CD14-positive monocyte (primary cell): ENCODE data around the gene EVL. TPM values are rescaled to one million over a fixed set of nuclear protein-coding genes. Genes with fewer than 3 reads are reported as not detected.

ENCODE experiments used
- DNase-seq, 3 donors: peaks; one replicate each; pipeline ENCODE4 v3.0.0-alpha.2; 2011 to 2022
- H2AFZ ChIP-seq: 2 replicates; pipeline ENCODE4 v1.6.0; 2012; ENCODE audit warnings: mild to moderate bottlenecking, low read depth, low read length, inconsistent platforms; ENCODE audit not compliant: insufficient read depth, poor library complexity, severe bottlenecking
- H3K27ac ChIP-seq, 2 donors: 1 replicate in 1 of 2; 2 replicates in 1 of 2; pipeline ENCODE4 v1.5.1; 2012 to 2013; ENCODE audit warnings: low read length in 2 of 2, control low read depth in 1 of 2, inconsistent platforms in 1 of 2, low read depth in 1 of 2, mild to moderate bottlenecking in 1 of 2
- H3K27me3 ChIP-seq, 2 donors: one replicate each; pipeline versions ENCODE4 v1.6.0 to v1.6.1; 2011 to 2013; ENCODE audit warnings: low read length in 2 of 2; ENCODE audit not compliant: control insufficient read depth in 2 of 2, insufficient read depth in 2 of 2
- H3K36me3 ChIP-seq, 2 donors: replicated peaks in 1 of 2; 1 replicate in 1 of 2; 2 replicates in 1 of 2; pipeline versions ENCODE4 v1.5.1 to v1.6.1; 2012 to 2013; ENCODE audit warnings: low read length in 2 of 2, control low read depth in 1 of 2, inconsistent platforms in 1 of 2, mild to moderate bottlenecking in 1 of 2; ENCODE audit not compliant: insufficient read depth in 2 of 2, control insufficient read depth in 1 of 2
- H3K4me1 ChIP-seq, 2 donors: 1 replicate in 1 of 2; 2 replicates in 1 of 2; pipeline versions ENCODE4 v1.5.1 to v1.6.1; 2012 to 2013; ENCODE audit warnings: low read length in 2 of 2, control low read depth in 1 of 2, inconsistent platforms in 1 of 2, mild to moderate bottlenecking in 1 of 2, moderate library complexity in 1 of 2; ENCODE audit not compliant: insufficient read depth in 2 of 2, control insufficient read depth in 1 of 2
- H3K4me2 ChIP-seq: replicated peaks from 2 replicates; pipeline ENCODE3; 2012; ENCODE audit warnings: low read length, moderate library complexity, mild to moderate bottlenecking; ENCODE audit not compliant: poor library complexity, severe bottlenecking; ENCODE audit errors: extremely low read depth
- H3K4me3 ChIP-seq, 3 experiments: fragments of 200-600 bp in 1 of 3; sonication (generic) in 1 of 3; replicated peaks in 1 of 3; 1 replicate in 2 of 3; 2 replicates in 1 of 3; pipeline ENCODE4 v1.5.1; 2011 to 2013; ENCODE audit warnings: low read length in 3 of 3, mild to moderate bottlenecking in 3 of 3, control low read depth in 2 of 3, low read depth in 2 of 3, inconsistent platforms in 1 of 3, moderate library complexity in 1 of 3
- H3K79me2 ChIP-seq: 2 replicates; pipeline ENCODE4 v1.6.0; 2012; ENCODE audit warnings: mild to moderate bottlenecking, control low read depth, inconsistent platforms, low read length, moderate library complexity; ENCODE audit not compliant: insufficient read depth
- H3K9ac ChIP-seq: 2 replicates; pipeline ENCODE4 v1.6.0; 2017; ENCODE audit warnings: low read length, mild to moderate bottlenecking; ENCODE audit not compliant: insufficient read depth, poor library complexity, severe bottlenecking
- H3K9me3 ChIP-seq, 2 donors: replicated peaks in 1 of 2; 1 replicate in 1 of 2; 2 replicates in 1 of 2; pipeline versions ENCODE4 v1.5.1 to v1.6.1; 2012 to 2013; ENCODE audit warnings: low read length in 2 of 2, control low read depth in 1 of 2; ENCODE audit not compliant: control insufficient read depth in 1 of 2, insufficient read depth in 1 of 2
- H4K20me1 ChIP-seq: 2 replicates; pipeline ENCODE4 v1.6.0; 2012; ENCODE audit warnings: mild to moderate bottlenecking, low read length, control low read depth, moderate library complexity; ENCODE audit not compliant: insufficient read depth
- H3K27ac Mint-ChIP-seq, 7 donors: one replicate each; pipeline ENCODE4 v1.8.0; 2020; ENCODE audit warnings: mild to moderate bottlenecking in 7 of 7, mixed read lengths in 7 of 7, moderate library complexity in 6 of 7, inconsistent platforms in 2 of 7
- H3K27me3 Mint-ChIP-seq, 3 donors: one replicate each; pipeline ENCODE4 v1.8.0; 2021 to 2022; ENCODE audit warnings: low read depth in 3 of 3, mild to moderate bottlenecking in 3 of 3, mixed read lengths in 3 of 3, moderate library complexity in 3 of 3, inconsistent platforms in 1 of 3
- H3K36me3 Mint-ChIP-seq, 2 donors: one replicate each; pipeline ENCODE4 v1.8.0; 2020; ENCODE audit warnings: mixed read lengths in 2 of 2, inconsistent platforms in 1 of 2, mild to moderate bottlenecking in 1 of 2
- H3K4me1 Mint-ChIP-seq: one replicate; pipeline ENCODE4 v1.8.0; 2020; ENCODE audit warnings: mild to moderate bottlenecking, mixed read lengths
- H3K4me3 Mint-ChIP-seq, 2 donors: one replicate each; pipeline ENCODE4 v1.8.0; 2020; ENCODE audit warnings: mild to moderate bottlenecking in 2 of 2, mixed read lengths in 2 of 2, moderate library complexity in 1 of 2
- H3K9me3 Mint-ChIP-seq, 7 donors: one replicate each; pipeline ENCODE4 v1.8.0; 2020 to 2022; ENCODE audit warnings: mixed read lengths in 7 of 7, mild to moderate bottlenecking in 6 of 7, moderate library complexity in 6 of 7, inconsistent platforms in 2 of 7
- CTCF ChIP-seq: fragments of 200-600 bp; IDR thresholded peaks from one replicate; pipeline ENCODE4 v1.8.0; 2022; ENCODE audit warnings: antibody characterized with exemption, mild to moderate bottlenecking
- WGBS: methylation state at CpG from one replicate; pipeline ENCODE4 v1.1.5; 2013; ENCODE audit warnings: missing lambda C conversion rate; ENCODE audit not compliant: insufficient coverage; 5-methylcytosine and 5-hydroxymethylcytosine counted together
- intact Hi-C, 2 donors: fragments of 100-400 bp; cut with micrococcal nuclease; formaldehyde crosslinking; loops; one replicate each; pipeline versions ENCODE4 v1.15.0 to v1.15.1; 2023
- polyA plus RNA-seq, 3 donors: library from polyadenylated mRNA; depleted of rRNA in 1 of 3; unstranded in 2 of 3; stranded (reverse) in 1 of 3; fragments of 300-500 nt in 2 of 3; fragments of >200 nt in 1 of 3; fragmentation: Illumina TruSeq in 2 of 3; gene quantifications; 1 replicate in 2 of 3; 2 replicates in 1 of 3; pipeline ENCODE4 v1.2.3, GENCODE V29; 2012 to 2021

EVL gene
- polyA plus RNA-seq, 3 donors, result 3.2 to 131 (median 6.7) TPM

- H4K20me1 ChIP-seq, result no peaks in the 10 kb centered on the region
- H3K4me3 ChIP-seq, result no peak overlapping the region
- no peaks in the 10 kb centered on the region for H3K36me3 ChIP-seq
- intact Hi-C loops, result no loop called here
- peaks cover 20 to 23% of the 10 kb centered on the region in 2 donors for H3K4me1 ChIP-seq
- Mint-ChIP-seq H3K36me3 (no peaks in the 10 kb centered on the region), H3K4me3 (peak overlapping the region in 1 of 2 donors; percentile 32), H3K9me3 (peaks cover 0 to 2% (median 0%) of the 10 kb centered on the region in 7 donors), H3K27ac (peak overlapping the region in 4 of 7 donors; percentile 19 to 84 (median 71)), H3K4me1 (peaks cover 11% of the 10 kb centered on the region), H3K27me3 (peaks cover 12 to 20% (median 20%) of the 10 kb centered on the region in 3 donors)
- peaks cover 5 to 11% of the 10 kb centered on the region in 2 donors for H3K27me3 ChIP-seq
- H3K27ac ChIP-seq, result no peak overlapping the region
- H3K79me2 ChIP-seq, result no peaks in the 10 kb centered on the region
- TF ChIP-seq CTCF, result no peak
- no peak overlapping the region for H3K9ac ChIP-seq
- no peak overlapping the region for H2AFZ ChIP-seq
- WGBS, result 75% methylated on average over 24 of the region's 27 CpGs
- no peak for DNase-seq
- H3K4me2 ChIP-seq, result no peak overlapping the region
- peaks cover under 1 to 3% of the 10 kb centered on the region in 2 donors for H3K9me3 ChIP-seq
Observed at GRCh38 chr14:100165376-100165775, 100.2 kb downstream of the EVL start.

- Histone ChIP-seq H4K20me1 (no peaks in the 10 kb centered on the region), H2AFZ (peak overlapping the region; percentile 74), H3K27me3 (peaks cover 3 to 5% of the 10 kb centered on the region in 2 donors), H3K36me3 (no peaks in the 10 kb centered on the region), H3K4me2 (peak overlapping the region; percentile 65), H3K9ac (peak overlapping the region; percentile 42), H3K9me3 (no peaks in the 10 kb centered on the region), H3K79me2 (no peaks in the 10 kb centered on the region), H3K4me3 (peak overlapping the region in 2 of 3 experiments; percentile 41 to 71), H3K27ac (no peak overlapping the region), H3K4me1 (peaks cover 20 to 23% of the 10 kb centered on the region in 2 donors)
- Mint-ChIP-seq H3K27ac (peak overlapping the region in 2 of 7 donors; percentile 69 to 78), H3K9me3 (no peaks in the 10 kb centered on the region), H3K36me3 (no peaks in the 10 kb centered on the region), H3K4me1 (peaks cover 11% of the 10 kb centered on the region), H3K27me3 (peaks cover 7 to 17% (median 15%) of the 10 kb centered on the region in 3 donors), H3K4me3 (peak overlapping the region; percentile 87 to 93)
- intact Hi-C loops, result no loop called here
- WGBS, result 20% methylated on average over 4 of the region's 16 CpGs
- no peak for TF ChIP-seq CTCF
- no peak for DNase-seq
Observed at GRCh38 chr14:100165831-100166440, 100.7 kb downstream of the EVL start.
